C4-2B (cell line): ENCODE measurements around the gene NR3C1.

Experiments
- CTCF ChIP-seq: fragments of 450-650 bp; conservative IDR thresholded peaks from 2 replicates; pipeline ENCODE4 v1.5.1; 2017; ENCODE audit warnings: mild to moderate bottlenecking
- ZFX ChIP-seq: fragments of 450-650 bp; IDR thresholded peaks from 2 replicates; pipeline ENCODE4 v1.6.1; 2017

- TF ChIP-seq CTCF (no peak), ZFX (no peak)
These were observed 2.8 kb downstream of the NR3C1 start for GRCh38 chr5:143400541-143401226.
